LNCaP clone FGC (cell line): Measurements from ENCODE around the gene CCDC187.

Experiments used
- DNase-seq: peaks from one replicate; pipeline ENCODE4 v3.0.0-alpha.2; 2011; ENCODE audit warnings: low read depth
- H3K4me3 ChIP-seq: 2 replicates; pipeline ENCODE4 v1.5.1; 2011; ENCODE audit warnings: mild to moderate bottlenecking, low read depth, low read length, control low read depth
- TF ChIP-seq, protein P1 (sequence below): IDR thresholded peaks from 2 replicates; pipeline ENCODE4 v1.5.1; 2012; ENCODE audit warnings: mild to moderate bottlenecking; ENCODE audit not compliant: control insufficient read depth, insufficient read depth; ENCODE audit errors: extremely low read depth

Gene CCDC187

DNA sequence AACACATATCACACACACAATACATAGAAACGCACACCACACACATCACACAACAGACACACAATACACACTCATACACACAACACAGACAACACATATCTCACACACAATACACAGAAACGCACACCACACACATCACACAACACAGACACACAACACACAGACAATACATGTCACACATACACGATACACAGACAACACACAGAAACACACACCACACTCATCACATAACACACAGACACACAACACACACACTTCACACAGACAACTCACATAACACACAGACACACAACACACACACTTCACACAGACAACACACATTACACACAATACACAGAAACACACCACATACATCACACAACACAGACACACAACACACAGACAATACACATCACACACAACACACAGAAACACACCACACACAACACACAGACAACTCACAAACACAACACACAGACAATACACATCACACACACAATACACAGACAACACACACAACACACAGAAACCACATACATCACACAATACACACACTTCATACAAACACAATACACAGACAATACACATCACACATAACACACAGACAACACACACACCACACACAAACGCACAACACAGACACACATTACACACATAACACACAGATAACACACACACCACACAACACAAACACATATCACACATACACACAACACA lies 4.3 kb upstream of the CCDC187 start:
- no peak overlapping the region for H3K4me3 ChIP-seq
- TF ChIP-seq, protein P1, sequence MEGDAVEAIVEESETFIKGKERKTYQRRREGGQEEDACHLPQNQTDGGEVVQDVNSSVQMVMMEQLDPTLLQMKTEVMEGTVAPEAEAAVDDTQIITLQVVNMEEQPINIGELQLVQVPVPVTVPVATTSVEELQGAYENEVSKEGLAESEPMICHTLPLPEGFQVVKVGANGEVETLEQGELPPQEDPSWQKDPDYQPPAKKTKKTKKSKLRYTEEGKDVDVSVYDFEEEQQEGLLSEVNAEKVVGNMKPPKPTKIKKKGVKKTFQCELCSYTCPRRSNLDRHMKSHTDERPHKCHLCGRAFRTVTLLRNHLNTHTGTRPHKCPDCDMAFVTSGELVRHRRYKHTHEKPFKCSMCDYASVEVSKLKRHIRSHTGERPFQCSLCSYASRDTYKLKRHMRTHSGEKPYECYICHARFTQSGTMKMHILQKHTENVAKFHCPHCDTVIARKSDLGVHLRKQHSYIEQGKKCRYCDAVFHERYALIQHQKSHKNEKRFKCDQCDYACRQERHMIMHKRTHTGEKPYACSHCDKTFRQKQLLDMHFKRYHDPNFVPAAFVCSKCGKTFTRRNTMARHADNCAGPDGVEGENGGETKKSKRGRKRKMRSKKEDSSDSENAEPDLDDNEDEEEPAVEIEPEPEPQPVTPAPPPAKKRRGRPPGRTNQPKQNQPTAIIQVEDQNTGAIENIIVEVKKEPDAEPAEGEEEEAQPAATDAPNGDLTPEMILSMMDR, result no peak
- DNase-seq, result no peak

DNA sequence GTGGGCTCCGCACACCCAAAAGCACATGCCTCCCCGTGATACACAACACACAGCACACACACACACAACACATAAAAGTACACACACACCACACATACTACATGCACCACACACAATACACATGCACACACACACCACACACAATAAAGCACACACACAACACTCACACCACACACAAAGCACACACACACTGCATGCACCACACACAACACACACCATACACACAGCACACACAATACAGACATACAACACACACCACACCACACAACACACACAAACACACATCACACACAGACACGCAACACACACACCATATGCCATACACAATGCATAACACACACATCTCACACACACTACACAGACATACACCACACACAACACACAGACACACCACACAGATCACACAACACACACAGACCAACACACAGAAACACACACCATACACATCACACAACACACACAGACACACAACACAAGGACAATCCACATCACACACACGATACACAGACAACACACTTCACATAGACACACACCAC lies 3.4 kb upstream of the CCDC187 start:
- TF ChIP-seq, protein P1, result no peak
- no peak for DNase-seq
- H3K4me3 ChIP-seq, result no peak overlapping the region

DNA sequence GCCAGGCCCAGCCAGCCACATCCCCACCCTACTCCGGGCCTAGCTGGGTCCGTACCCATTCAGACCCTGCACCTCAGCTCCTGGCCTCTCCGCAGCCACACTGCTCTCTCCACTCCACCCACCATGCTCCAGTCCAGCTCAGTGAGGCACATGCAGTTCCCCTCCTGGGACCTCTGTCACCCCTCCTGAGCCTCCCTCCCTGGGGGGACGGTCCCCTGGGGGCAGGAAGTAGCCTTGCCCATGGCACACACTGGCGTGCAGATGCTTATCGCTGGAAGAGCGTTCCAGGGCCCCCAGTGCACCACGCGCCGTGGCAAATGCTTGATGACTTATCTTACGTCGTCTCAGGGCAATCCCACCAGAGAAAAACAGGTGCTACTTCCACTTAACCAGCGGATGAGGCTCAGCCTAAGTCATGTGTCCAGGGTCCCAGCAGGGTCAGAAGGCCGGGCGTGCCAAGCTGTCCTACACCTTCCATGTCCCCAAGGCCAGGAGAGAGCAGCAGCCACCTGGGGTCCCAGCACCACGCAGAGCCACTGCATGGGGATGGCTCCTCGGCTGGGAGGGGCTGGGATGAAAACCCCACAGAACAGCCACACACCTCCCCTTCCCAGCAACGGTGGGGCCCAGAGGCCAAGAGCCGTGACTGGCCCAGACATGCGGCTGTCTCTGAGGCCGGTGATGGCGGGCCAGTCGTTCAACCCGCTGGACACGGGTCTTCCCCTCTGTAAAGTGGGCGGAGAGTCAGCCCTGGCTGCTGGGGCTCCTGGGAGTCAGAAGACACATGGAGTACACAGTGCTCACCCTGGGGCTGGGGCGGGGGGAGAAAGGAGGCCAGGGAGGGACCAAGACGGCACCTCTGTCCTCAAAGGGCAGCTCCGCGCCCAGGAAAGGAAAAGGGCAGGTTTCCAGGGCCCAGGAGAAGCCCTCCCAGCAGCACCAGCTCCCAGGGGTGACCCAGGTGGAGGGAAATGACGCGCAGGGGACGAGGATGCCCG lies 2.6 kb upstream of the CCDC187 start:
- TF ChIP-seq, protein P1, result no peak
- no peak for DNase-seq
- no peak overlapping the region for H3K4me3 ChIP-seq

DNA sequence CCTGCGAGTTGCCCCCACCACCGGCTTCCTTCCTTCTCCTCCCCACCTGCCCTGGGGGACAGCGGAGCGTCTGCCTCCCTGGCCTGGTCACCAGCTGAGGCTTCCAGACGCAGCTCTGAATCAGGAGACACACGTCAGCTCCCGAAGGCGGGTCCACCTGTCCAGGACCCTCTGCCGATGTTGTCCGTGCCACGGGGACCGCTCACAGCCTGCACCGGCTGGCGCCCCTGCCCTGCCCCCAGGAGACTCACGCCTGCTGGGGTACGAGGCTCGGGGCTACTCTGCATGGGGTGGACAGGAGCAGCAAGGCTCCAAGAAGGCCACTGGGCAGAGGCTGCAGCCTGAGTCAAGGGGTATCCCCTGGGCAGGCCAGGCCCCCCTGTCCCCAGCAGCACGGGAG lies 1.9 kb upstream of the CCDC187 start:
- H3K4me3 ChIP-seq, result no peak overlapping the region
- DNase-seq, result no peak
- TF ChIP-seq, protein P1, result no peak

DNA sequence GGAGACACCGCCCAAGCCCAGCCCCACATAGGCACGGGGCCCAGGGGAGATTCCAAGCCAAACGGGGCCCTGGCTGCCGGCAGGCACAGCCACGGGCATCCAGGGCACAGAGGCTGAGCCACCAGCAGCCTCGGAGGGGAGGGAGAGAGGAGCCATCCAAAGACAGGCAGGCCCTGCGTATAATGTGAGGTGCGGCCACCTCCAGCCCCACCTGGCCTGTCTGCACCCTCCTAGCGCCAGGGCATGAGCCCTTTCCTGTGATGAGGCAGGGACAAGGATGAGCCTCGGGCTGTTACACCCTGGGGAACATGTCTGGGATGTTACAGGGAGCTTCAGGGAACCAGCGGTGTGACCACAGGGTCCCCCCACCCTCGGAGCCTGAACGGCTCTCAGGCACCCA lies 1.1 kb upstream of the CCDC187 start:
- TF ChIP-seq, protein P1, result no peak
- H3K4me3 ChIP-seq, result no peak overlapping the region
- no peak for DNase-seq

DNA sequence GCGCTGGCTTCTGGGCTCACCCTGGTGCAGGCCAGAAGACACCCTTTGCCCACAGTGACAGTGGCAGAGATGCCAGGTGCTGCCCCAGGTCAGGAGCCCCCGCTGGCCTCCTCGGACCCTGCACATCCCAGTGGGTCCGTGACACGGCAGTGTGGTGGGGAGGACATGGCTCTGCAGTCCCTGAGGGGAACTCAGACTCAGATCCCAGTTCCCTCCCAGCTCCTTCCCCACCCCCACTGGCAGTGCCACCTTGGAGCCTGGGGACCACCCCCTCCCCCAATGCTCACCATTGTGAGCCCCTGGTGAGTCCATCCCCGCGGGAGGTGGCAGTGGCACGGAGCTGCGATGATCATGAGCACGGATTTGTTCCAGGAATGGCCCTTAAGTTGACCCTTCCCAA lies 562 bp upstream of the CCDC187 start:
- no peak for DNase-seq
- TF ChIP-seq, protein P1, result no peak
- no peak overlapping the region for H3K4me3 ChIP-seq
